Lung (tissue), 16 donors: ENCODE measurements around the gene EVI2B. TPM values are rescaled to one million over a fixed set of nuclear protein-coding genes. Genes with fewer than 3 reads are reported as not detected.

Source experiments
- ATAC-seq: fragments of 200-7000 bp; cut with Tn5 transposase; one replicate; pipeline ENCODE4 v1.9.1; 2020; ENCODE audit warnings: moderate number of reproducible peaks; ENCODE audit not compliant: insufficient read depth, low FRiP score
- DNase-seq, 3 donors: peaks; one replicate each; pipeline ENCODE4 v3.0.0-alpha.2; 2013 to 2017
- H3K27ac ChIP-seq, 2 donors: one replicate each; pipeline ENCODE4 v1.5.1; 2013; ENCODE audit warnings: mild to moderate bottlenecking in 2 of 2, moderate library complexity in 2 of 2, control low read depth in 1 of 2, inconsistent platforms in 1 of 2, low read depth in 1 of 2, low read length in 1 of 2
- H3K27me3 ChIP-seq, 3 donors: one replicate each; pipeline ENCODE4 v1.5.1; 2013; ENCODE audit warnings: low read length in 2 of 3; ENCODE audit not compliant: control insufficient read depth in 3 of 3, insufficient read depth in 3 of 3
- H3K36me3 ChIP-seq, 4 donors: one replicate each; pipeline ENCODE4 v1.5.1; 2013; ENCODE audit warnings: low read length in 4 of 4, mild to moderate bottlenecking in 1 of 4, moderate library complexity in 1 of 4; ENCODE audit not compliant: control insufficient read depth in 4 of 4, insufficient read depth in 4 of 4
- H3K4me1 ChIP-seq, 5 donors: one replicate each; pipeline ENCODE4 v1.5.1; 2013; ENCODE audit warnings: low read length in 5 of 5, mild to moderate bottlenecking in 2 of 5, moderate library complexity in 1 of 5; ENCODE audit not compliant: control insufficient read depth in 5 of 5, insufficient read depth in 5 of 5
- H3K4me3 ChIP-seq: one replicate; pipeline ENCODE4 v1.5.1; 2013; ENCODE audit warnings: mild to moderate bottlenecking, control low read depth, moderate library complexity
- H3K9ac ChIP-seq, 2 donors: one replicate each; pipeline ENCODE4 v1.5.1; 2013; ENCODE audit warnings: low read length in 2 of 2, control low read depth in 1 of 2; ENCODE audit not compliant: insufficient read depth in 1 of 2
- H3K9me3 ChIP-seq, 4 donors: one replicate each; pipeline ENCODE4 v1.5.1; 2013; ENCODE audit warnings: low read length in 3 of 4, mild to moderate bottlenecking in 1 of 4, moderate library complexity in 1 of 4; ENCODE audit not compliant: control insufficient read depth in 4 of 4, insufficient read depth in 3 of 4
- WGBS, 2 donors: extraction: QIAGEN DNeasy Blood & Tissue Kit; methylation state at CpG; one replicate each; pipeline ENCODE4 v1.1.7; 2013; 5-methylcytosine and 5-hydroxymethylcytosine counted together
- long read RNA-seq, 5 donors: transcript quantifications; one replicate each; lab custom pipeline, GENCODE V29; 2026
- polyA plus RNA-seq, 2 donors: library from polyadenylated mRNA; stranded (reverse); fragments of 200-250 nt; gene quantifications; one replicate each; pipeline ENCODE4 v1.2.1, GENCODE V29; 2013
- total RNA-seq, 2 donors: library from RNA; depleted of rRNA in 1 of 2; stranded (reverse); fragments of >200 nt in 1 of 2; gene quantifications; one replicate each; pipeline ENCODE4 v1.2.1, GENCODE V29; 2014 to 2021
- TF ChIP-seq, protein P1 (sequence below): IDR thresholded peaks from 2 replicates; pipeline ENCODE4 v1.5.1; 2012; ENCODE audit warnings: mild to moderate bottlenecking; ENCODE audit errors: control extremely low read depth, extremely low read depth
- donor health status: control.
- donor health status: control.
- donor health status: Bipolar disorder and iron deficiency.
- donor health status: healthy.
- donor health status: DM: yes; HTN: yes; CAD: no.

EVI2B gene
- total RNA-seq (10 to 100 TPM in 1 of 2 donors, 1 to 10 TPM in 1; 8.1 to 28.2 TPM), polyA plus RNA-seq (10 to 100 TPM; 27.7 to 86.9 TPM)
- long read RNA-seq, donor 1, partial matches to known transcripts, result 0 of 1 reads
- long read RNA-seq, donor 1, other reads (novel, unspliced or antisense), result 0 of 1 reads
- long read RNA-seq, donor 2, partial matches to known transcripts, result 0 of 1 reads
- long read RNA-seq, donor 2, other reads (novel, unspliced or antisense), result 0 of 1 reads
- long read RNA-seq, donor 3, result 0 reads
- long read RNA-seq, donor 4, result 0 reads
- long read RNA-seq, donor 5, partial matches to known transcripts, result 0 of 3 reads
- long read RNA-seq, donor 5, other reads (novel, unspliced or antisense), result 0 of 3 reads

DNA sequence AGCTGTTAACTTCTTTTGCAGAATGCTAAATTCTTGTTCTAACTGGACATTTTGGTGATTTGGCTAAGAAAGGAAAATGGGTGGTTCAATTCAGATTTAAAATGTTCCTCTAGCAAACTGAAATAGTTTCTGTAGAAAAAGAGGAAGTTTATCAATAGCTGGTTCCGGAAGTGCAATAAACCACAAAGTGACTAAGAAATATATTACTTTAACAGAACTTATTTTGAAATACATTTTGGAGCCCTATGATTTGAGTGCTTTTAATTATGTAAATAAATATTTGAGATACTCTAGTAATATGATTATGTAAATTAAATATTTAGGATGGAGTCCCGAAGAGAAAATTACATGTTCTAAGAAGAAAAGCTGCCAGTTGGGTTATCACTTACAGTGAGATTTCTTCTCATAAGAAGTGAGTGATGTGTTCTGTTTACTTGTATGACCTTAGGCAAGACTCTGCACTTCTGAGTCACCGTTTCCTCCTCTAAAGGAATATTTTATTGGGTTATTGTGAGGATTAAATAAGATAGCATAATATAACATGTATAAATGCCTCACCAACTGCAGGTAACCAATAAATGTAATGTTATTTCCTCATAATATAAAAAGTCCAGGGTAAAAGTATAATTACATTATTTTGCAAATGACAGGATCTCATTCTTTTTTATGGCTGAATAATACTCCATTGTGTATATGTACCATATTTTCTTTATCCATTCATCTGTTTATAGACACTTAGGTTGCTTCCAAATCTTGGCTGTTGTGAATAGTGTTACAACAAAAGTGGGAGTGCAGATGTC lies at the start of gene EVI2B:
TSS of gene EVI2B (minus strand) at position 73 of the 800 bp plus-strand sequence. CDS start 8,445 bp downstream, outside the sequence.
- TF ChIP-seq, protein P1, sequence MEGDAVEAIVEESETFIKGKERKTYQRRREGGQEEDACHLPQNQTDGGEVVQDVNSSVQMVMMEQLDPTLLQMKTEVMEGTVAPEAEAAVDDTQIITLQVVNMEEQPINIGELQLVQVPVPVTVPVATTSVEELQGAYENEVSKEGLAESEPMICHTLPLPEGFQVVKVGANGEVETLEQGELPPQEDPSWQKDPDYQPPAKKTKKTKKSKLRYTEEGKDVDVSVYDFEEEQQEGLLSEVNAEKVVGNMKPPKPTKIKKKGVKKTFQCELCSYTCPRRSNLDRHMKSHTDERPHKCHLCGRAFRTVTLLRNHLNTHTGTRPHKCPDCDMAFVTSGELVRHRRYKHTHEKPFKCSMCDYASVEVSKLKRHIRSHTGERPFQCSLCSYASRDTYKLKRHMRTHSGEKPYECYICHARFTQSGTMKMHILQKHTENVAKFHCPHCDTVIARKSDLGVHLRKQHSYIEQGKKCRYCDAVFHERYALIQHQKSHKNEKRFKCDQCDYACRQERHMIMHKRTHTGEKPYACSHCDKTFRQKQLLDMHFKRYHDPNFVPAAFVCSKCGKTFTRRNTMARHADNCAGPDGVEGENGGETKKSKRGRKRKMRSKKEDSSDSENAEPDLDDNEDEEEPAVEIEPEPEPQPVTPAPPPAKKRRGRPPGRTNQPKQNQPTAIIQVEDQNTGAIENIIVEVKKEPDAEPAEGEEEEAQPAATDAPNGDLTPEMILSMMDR, result no peak
- ATAC-seq, result no peak
- WGBS, 2 donors, result 27 to 56% methylated on average over 3 of the region's 3 CpGs

DNA sequence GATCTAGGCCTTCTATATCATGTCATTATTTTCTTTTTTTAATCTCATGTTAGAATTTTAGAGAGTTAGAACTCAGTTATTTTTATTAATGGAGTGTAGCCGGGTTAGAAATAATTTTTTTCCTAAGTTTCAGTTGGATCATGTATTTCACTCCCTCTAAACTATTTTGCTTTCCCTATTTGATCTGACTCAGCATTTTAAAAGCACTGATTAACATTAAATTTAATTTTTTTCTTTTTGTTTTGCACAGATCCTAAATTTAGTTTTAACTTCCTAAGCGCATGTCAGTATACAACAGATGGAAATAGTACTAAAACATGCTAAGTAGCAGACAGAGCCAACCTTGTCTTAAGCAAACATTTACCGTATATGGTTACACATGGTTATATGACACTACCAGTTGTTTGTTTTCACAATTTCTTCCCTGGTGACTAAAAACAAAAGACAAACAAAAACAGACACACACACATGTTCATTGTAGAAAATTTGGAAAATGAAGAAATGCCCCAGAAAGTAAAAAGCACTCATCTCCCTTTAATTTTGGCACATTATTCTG lies 44.1 kb upstream of the EVI2B start:
- H3K27ac ChIP-seq, result no peak overlapping the region
- H3K36me3 ChIP-seq, result peaks cover 8 to 23% (median 18%) of the 10 kb centered on the region in 4 donors
- TF ChIP-seq, protein P1, result no peak
- H3K4me3 ChIP-seq, result no peak overlapping the region
- peak in 2 of 3 donors; percentile 86 to 87 for DNase-seq
- WGBS, 2 donors, result 77 to 80% methylated on average over 3 of the region's 3 CpGs
- H3K9me3 ChIP-seq, result no peaks in the 10 kb centered on the region
- peak overlapping the region in 1 of 2 donors; percentile 43 for H3K9ac ChIP-seq
- no peaks in the 10 kb centered on the region for H3K27me3 ChIP-seq
- ATAC-seq, result no peak
- H3K4me1 ChIP-seq, result peaks cover 0 to 34% (median 3%) of the 10 kb centered on the region in 5 donors

More for the DNA sequence above, at the start of gene EVI2B:
- peaks cover 0 to 4% (median 0%) of the 10 kb centered on the region in 5 donors for H3K4me1 ChIP-seq
- peak within 1 kb of the TSS in 1 of 2 donors; percentile 79 for H3K27ac ChIP-seq
- H3K27me3 ChIP-seq, result no peaks in the 10 kb centered on the region
- peak in 1 of 3 donors; percentile 12 for DNase-seq
- H3K9me3 ChIP-seq, result no peaks in the 10 kb centered on the region
- no peaks in the 10 kb centered on the region for H3K36me3 ChIP-seq
- no peak within 1 kb of the TSS for H3K9ac ChIP-seq
- no peak within 1 kb of the TSS for H3K4me3 ChIP-seq

GRCh38 chr17:31357091-31357490 lies 43.2 kb upstream of the EVI2B start:
- no peak overlapping the region for H3K4me3 ChIP-seq
- peak in 2 of 3 donors; percentile 66 to 68 for DNase-seq
- H3K4me1 ChIP-seq, result peaks cover 0 to 34% (median 3%) of the 10 kb centered on the region in 5 donors
- peak overlapping the region in 1 of 2 donors; percentile 58 for H3K9ac ChIP-seq
- no peaks in the 10 kb centered on the region for H3K27me3 ChIP-seq
- H3K36me3 ChIP-seq, result peaks cover 7 to 22% (median 20%) of the 10 kb centered on the region in 4 donors
- TF ChIP-seq, protein P1, result no peak
- no peak overlapping the region for H3K27ac ChIP-seq
- ATAC-seq, result no peak
- WGBS, 2 donors, result 63 to 69% methylated on average over 2 of the region's 2 CpGs
- no peaks in the 10 kb centered on the region for H3K9me3 ChIP-seq
